Activated CD4-positive, alpha-beta T cell treated with anti-CD3 and anti-CD28 coated beads, Interleukin-2, Interleukin-4, amounts not matched to agents 100 ng/mL and 50 ng/mL, durations not matched to agents 16 hours and 8 hours (primary cell): ENCODE results near the gene TNFSF10.
A peak's percentile ranks its signal among the peaks of the same experiment; 100 is the strongest.
"Not testable (repeated sequence)": the region's sequence is repeated elsewhere in the genome, so short reads cannot be mapped to it uniquely, and the experiment has no call there.

Experiments
- DNase-seq: peaks from one replicate; pipeline ENCODE4 v3.0.0-alpha.2; 2020; ENCODE audit warnings: low spot score

Gene TNFSF10

DNA sequence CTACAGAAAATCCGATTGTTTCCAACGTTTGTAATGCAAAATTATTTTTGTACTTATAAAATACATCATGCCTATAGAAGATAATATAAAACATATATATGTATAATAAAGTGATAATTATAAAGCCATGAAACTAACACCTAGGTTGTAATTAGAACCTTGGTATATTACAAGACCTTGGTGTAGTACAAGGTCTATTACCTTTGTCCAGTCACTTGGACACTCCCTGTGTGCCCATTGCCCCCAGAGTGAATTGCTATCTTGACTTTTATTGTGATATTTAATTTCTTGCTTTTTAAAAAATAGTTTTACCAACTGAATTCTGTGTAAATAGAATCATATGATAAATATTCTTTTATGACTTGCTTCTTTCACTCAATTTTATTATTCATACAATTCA lies 20.7 kb upstream of the TNFSF10 start:
- DNase-seq, result no peak

DNA sequence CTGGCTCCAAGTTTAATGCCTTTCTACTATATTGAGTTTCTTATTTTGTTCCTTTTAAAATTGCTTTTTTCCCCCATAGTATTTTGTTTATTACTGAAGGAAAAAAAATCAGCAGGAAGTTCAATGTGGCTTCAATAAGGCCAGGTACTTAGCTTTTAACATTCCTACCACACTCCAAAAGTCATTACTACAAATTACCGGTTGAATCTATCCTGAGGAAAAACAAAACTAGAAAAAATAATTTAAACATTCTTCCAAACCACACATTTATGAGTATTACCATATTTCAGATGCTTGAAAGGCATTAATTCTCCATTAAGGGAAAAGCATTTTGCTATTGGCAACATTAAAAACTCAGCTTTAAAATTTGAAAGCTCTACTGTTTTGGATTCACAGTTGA lies 20.2 kb upstream of the TNFSF10 start:
- no peak for DNase-seq

DNA sequence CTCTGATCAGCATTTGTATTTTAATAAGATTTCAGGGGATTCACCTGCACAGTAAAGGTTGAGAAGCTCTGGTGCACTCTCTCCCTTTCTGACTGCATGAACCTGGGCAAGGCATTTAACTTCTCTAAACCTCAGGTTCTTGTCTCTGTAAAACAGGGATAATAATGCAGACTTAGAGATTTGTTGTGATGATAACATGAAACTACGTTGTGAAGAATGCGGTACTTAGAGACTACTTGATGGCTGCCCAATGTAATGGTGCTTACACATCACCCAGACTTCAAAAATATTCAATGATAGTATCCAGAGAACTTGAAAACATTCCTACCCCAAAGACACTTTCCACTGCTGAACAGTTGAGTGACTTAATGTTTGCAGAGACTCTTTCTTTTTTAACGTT lies 19.8 kb upstream of the TNFSF10 start:
- DNase-seq, result no peak

DNA sequence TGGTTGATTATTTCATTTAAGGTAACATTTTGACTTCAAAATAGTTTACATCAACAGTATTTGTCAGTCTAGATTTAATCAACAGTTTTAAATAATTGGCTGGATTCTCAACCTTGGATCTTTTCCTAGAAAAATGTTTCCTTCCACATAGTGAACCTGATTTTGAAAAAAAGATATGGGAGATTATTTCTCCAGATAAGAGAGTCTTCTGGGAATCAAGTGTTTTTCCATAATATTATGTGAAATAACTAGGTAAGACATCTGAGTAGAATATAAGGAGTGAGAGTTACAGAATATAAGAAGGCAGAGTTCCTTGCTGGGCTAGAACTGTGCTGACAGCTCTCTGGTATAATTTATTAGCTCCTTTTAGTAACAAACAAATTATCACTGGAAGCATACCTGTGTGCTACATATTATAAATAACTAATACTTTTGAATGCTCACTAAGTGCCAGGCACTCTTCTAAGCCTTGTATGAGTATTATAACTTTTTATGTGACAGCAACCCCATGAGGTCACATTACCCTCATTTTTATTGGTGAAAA lies 18.8 kb upstream of the TNFSF10 start:
- DNase-seq, result no peak

DNA sequence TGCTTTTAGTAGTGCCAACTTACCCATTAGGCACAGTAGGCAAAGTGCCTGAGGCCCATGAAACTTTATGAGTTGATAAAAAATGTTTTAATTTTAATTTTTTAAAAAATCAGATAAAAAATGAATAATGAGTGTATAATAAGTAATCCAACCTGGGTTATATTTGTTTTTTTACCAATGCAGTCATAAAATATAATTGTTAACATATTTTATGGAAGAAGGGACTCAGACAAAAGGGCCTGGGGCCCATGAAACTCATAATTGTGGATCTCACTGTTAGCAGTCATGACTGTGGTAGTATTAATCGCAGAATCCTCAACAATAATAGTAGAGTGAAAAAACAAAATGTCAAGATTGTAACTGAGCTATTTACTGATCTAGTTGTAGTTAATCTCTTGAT lies 16.8 kb upstream of the TNFSF10 start:
- DNase-seq, result no peak

DNA sequence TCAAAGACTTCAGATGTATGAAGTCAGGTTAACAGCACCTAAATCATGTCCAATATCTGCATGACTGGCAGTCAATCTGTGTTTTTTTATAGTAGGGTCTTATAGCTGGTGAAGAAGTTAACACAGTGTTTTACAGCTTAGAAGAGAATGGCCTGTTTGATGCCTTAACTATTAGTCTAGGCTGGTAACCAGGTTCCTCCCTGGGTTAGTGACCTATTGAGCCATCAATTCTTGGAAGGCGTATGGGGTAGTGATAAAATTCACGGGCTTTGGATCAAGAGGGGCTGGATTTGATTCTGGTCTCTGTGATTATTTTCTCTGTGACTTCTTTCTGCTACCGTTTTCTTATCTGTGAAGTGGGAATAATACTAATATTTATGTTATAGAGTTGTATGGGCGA lies 16.0 kb upstream of the TNFSF10 start:
- DNase-seq, result no peak

DNA sequence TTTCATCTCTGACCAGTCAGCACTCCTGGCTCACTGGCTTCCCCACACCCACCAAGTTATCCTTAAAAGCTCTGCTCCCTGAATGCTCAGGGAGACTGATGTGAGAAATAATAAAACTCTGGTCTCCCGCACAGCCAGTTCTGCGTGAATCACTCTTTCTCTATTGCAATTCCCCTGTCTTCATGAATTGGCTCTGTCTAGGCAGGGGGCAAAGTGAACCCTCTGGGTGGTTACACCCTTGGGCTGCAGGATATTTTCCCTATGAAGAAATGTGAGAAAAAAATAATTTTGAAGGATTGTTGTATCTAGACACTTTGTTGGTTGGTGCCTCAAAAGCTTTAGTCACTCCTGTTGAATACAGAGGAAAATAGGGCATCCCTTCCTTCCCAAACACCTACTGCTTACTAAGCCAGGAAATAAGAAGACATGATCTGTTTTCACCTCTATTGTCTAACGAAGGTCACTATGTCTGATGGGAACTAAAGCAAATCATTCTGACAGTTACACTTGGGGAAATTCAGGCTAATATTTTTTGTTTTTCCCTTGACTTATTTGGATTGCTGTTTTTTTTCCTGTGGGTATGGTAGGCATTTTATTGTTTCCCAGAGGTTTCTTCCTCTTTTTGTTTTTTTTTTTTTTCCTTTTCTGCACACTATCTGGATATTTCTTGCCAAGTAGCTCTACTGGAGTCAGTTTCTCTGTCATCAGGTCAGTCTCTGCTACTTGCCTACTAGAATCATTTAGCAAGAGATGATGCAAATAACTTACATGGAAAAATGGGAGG lies 15.3 kb upstream of the TNFSF10 start:
- no peak for DNase-seq

DNA sequence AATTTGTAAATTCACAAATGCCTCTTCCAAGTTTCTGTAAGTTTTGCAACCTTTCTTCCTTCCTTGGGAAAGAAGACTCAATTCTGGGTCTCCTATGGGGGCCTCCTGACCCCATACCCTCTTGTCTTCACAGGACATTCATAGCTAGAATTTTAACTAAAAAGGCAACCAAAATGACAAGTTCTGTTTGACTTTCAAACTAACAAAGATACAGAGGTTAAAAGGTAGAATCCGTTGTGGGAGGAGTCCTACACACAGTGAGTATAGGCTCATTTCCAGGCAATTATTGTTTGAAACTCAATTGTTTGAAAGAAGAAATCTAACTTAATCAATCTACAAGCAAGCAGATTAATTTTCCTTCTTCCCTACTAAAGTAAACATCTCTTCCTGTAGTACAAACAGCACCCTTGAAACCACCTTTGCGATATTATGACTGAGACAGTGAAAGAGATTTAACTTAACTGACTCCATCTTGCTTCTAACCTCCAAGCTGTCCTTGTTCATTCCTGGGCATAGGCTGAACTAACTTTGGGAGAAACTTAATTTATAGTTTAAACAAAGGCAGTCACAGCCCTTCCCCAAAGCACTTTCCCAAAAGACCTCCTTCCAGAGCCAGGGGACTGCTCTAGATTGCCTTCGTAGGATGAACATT lies 14.4 kb upstream of the TNFSF10 start:
- no peak for DNase-seq

DNA sequence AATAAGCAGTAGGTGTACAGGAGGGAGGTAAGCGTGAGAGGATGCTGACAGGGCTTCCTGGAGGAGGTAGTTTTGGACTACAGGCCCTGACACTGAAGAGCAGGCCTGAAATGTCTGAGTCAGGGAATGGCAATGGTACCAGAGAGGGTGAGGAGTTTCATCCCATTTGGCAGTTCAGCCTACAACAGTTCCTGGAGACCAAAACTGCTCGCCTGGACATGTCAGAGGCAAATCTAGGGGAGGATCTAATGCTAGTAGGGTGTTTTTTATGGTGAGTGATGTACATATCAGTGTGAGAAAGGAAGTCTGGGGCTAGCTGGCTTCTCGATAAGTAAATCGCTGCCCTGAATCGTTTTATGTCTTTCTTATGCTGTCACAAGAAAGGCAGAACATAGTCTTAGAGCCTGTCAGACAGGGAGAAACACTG lies 13.8 kb upstream of the TNFSF10 start:
- DNase-seq, result no peak

DNA sequence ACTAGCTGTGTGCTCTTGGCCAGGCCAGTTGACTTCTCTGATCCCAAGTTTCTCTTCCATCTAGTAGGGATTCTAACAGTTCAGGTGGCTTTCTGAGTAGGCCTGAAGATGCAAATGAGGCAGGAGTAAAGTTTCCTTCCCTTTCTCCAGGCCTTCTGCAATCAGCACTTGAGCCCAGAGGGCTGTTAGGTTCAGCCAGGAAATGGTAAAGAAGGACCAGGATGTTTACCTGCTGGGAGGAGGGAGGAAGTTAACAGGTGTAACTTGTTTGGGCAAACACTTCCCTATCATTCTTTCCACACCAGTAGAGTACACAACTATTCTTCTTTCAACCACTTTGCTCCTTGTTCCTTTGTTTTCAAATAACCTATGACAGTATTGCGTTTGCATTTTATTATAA lies 13.3 kb upstream of the TNFSF10 start:
- DNase-seq, result no peak

DNA sequence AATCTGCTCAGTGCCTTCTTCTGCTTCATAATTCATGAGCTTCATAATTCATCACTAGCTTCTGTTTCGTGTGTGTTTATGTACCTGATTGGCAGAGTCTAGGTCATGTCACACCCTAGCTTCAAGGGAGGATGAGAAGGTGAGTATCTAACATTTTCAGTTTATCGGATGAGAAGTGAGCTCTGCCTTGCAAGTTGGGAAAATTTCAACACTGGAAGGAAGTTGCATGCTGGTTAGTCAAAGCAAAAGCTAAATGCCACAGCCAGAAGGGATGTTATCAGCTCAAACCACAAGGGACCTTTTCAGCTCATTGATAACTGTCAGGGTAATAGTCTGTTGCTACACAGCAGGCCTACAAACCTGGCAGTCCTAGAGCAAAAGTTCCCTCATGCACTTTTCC lies 7.3 kb upstream of the TNFSF10 start:
- peak; percentile 90 for DNase-seq

DNA sequence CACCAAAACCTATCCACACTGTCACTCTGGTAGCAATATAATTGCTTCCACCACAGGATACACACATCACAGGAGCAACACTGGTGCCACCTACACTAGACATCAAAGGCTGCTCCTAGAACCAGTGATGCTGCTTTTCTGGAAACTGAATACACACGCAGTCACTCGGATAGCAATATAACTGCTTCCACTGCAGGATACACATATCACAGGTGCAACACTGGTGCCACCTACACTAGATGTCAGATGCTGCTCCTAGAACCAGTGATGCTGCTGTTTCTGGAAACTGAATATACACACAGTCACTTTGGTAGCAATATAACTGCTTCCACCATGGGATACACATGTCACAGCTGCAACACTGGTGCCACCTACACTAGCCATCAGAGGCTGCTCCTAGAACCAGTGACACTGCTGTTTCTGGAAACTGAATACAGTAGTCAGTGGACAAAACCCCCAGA lies 6.9 kb upstream of the TNFSF10 start:
- DNase-seq, result peak; percentile 58

DNA sequence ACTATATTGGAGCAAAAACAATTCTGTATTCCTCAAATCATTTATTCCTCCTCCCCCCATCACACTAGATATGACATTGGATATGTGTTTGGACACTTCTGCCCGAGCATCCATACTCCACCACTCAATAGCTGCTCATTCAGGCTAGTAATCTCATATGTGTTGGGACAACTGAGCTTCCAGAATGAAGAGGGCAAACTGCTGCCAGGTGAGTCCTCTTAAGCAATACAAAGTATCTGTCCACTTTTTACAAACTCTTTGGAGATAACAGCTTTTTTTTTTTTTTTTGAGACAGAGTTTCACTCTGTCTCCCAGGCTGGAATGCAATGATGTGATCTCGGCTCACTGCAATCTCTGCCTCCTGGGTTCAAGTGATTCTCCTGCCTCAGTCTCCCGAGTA lies 5.4 kb upstream of the TNFSF10 start:
- DNase-seq, result no peak

DNA sequence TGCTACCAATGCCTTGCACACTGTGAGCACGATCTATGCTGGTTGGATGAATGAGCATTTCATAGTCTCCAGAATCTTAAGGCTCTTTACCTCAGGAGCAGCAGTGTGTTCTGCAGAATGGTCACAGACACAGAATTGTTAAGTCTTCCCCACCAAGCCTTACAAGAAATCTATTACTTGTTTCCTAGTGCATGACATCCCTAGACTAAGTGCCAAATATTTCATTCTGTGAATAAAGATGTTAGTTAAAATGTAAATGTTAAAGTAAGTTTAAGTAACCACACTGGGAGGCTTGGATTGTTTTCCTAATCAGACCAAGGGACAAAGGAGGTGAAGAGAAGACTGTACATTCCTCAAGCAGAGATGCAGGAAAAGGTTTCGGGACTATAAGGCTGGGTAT lies 4.1 kb upstream of the TNFSF10 start:
- DNase-seq, result no peak

DNA sequence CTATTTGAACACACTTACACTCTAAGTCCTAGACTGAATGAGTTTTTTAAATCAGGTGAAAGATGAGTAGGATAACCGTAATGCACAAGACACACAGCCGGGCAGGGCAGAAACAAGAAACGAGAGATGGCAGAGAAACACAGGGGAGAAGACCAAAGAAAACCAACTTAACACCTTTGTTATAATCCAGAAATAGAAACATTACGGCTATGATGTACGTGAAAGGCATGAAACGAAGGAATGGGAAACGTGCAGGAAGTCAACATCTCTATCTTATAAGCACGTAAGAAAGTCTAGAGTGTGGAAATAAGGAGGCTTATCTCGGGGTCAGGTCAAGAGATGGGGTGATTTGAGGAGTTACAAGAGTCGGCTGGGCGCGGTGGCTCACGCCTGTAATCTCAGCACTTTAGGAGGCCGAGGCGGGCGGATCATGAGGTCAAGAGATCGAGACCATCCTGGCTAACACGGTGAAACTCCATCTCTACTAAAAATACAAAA lies 1.9 kb upstream of the TNFSF10 start:
- DNase-seq, result no peak

DNA sequence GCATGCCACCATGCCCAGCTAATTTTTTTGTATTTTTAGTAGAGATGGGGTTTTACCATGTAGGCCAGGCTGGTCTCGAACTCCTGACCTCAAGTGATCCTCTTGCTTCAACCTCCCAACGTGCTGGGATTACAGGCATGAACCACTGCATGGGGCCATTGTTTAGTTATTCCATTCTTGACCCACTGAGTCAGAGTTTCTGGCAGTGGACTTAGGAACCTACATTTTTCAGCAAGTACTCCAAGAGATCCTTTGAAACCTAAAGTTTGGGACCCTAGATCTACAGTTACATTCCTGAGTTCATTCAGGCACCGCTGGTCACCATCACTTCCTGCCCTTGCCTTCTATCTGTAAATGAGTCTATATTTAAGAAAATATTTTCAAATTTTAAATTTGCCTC lies 1.4 kb upstream of the TNFSF10 start:
- no peak for DNase-seq

DNA sequence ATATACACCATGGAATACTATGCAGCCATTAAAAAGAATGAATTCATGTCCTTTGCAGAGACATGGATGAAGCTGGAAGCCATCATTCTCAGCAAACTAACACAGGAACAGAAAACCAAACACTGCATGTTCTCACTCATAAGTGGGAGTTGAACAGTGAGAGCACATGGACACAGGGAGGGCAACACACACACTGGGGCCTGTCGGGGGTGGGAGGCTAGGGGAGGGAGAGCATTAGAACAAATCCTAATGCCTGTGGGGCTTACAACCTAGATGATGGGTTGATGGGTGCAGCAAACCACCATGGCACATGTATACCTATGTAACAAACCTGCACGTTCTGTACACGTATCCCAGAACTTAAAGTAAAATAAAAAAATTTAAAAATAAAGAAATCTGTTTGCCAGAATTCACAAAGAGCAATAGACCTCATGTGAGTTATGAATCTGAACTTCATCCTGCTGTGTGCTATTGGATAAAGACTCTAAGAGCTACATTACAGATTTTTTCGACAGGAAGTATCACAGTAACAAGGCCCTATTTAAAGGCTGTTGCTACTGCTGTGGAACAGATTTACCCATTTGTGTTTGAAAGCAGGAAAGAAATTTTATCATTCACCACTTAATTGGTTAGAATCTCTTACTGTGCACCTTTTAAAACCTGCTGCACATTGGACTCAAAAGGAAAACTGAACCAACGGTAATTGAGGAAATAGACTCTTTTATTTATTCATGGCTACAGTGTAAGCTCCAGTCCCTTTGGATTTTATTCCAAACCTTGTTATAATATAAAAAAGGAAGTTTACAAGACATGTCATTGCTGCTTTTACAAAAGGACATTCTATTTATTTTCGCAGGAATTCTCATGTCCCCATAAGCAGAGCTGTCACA lies 1.1 kb downstream of the TNFSF10 start:
- DNase-seq, result not testable (repeated sequence)

DNA sequence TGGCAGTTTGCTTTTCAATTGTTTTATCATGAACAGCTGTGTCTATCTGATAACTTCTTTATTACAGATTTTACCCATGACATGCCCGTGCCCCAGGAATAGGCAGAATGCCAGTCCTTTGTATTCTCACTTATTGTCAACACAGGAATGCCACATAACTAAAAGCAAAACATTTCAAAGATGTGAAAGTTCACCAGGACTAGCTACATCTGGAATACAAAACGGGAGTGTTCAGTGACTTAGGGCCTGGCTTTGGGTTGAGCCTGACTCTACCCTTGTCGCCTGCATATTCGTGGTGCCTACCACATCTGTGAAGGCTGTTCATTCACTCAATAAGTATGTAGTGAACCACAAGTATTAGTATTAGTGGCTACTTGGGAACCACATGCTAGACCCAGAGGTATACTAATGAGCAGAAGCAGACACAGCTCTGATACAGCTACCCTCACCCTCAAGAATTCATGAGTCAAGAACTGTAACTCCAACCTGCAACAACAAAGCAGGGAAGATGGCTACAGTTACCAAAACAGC lies 2.9 kb downstream of the TNFSF10 start:
- peak; percentile 82 for DNase-seq

DNA sequence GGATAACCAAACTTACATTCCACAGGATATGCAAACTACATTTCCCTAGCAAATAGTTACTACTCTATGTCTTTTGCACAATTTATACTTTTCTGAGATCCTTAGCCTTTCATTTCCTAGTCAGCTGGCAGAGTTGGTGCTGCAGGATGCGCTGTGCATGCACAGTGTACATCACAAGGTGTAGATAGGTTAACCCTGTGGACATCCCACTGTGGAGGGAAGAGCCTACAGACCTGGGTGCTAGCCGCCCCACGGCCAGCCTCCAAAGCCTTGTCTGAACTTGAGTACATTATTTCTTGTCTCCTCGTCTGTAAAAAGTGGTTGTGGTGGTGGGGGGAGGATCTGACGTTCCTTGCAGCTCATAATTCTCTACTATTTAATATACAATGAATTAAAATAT lies 3.5 kb downstream of the TNFSF10 start:
- DNase-seq, result no peak

DNA sequence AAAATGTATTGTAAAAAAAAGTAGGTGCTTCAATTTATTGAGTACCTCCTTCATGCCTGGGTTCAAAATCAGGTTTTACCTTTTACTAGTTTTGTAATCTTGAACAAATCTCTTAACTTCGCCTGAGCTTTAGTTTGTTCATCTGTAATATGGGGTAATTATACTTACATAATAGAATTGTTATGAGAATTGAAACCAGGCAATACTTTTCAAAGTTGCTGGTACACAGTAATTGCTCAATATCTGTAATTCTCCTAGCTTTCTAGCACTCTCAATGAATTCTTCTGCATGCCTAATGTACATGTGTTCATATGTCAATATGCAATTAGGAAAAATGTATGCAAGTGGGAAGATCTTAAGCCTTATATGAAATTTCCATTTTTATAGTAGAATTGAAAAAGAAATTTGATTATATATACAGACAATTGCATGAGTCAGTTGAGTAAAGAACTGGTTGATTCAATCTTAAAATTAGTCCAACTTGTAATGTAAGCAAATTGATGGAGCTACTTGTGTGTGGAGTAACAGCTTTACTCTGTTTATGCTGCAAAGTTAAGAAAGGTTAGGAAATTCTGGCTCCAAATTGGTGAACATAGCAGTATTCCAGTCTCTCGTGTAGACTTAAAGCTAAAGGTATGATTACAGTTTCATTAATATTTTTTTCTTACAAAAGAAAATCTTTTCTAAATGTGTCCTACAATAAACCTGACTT lies 4.1 kb downstream of the TNFSF10 start:
- DNase-seq, result no peak

DNA sequence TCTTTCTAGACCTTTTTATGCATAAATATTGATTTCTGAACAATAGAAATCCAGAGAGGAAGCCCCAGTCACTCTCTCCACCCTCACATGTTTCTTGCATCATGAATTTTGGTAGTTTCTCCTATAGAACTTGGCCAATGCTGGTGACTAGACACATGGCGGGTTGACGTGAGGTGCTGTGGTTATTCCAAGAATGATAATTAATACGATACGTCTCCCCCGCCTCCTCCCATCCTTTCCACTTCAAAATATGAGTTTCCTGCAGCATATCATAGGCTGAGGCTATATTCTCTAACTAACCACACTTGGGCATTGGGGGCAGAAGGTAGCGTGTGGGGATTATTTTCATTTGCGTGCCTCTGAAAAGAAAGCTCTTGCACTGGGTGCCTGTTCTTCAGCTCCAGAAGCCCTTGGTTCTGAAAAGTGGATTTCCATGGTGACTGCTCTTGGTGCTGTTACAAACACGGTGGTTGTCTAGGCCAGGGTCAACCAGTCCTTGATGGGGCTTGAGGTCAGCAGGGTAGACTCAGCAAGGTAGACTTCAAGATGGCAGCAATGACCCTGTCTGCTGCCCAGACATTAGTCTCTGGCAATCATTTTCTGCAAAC lies 5.3 kb downstream of the TNFSF10 start:
- DNase-seq, result peak; percentile 85
